Psoas muscle (tissue), 8 donors: ENCODE data around the gene SPRN. TPM values are rescaled to one million over a fixed set of nuclear protein-coding genes. Genes with fewer than 3 reads are reported as not detected.
"Not testable (repeated sequence)": the region's sequence is repeated elsewhere in the genome, so short reads cannot be mapped to it uniquely, and the experiment has no call there.

ENCODE experiments used
- ATAC-seq, 4 donors: fragments of 200-7000 bp; cut with Tn5 transposase; one replicate each; pipeline ENCODE4 v1.9.1; 2020; ENCODE audit warnings: moderate library complexity in 3 of 4, mild to moderate bottlenecking in 2 of 4
- DNase-seq, 2 donors: peaks; one replicate each; pipeline ENCODE4 v3.0.0-alpha.2; 2020
- H3K27ac ChIP-seq: fragments of 200-600 bp; one replicate; pipeline ENCODE4 v1.8.0; 2022
- H3K27me3 ChIP-seq, 3 donors: fragments of 200-600 bp in 1 of 3; one replicate each; pipeline versions ENCODE4 v1.6.1 to v1.8.0; 2013 to 2022; ENCODE audit warnings: low read length in 2 of 3, mild to moderate bottlenecking in 2 of 3, moderate library complexity in 1 of 3; ENCODE audit not compliant: insufficient read depth in 3 of 3
- H3K36me3 ChIP-seq, 2 donors: fragments of 200-600 bp in 1 of 2; one replicate each; pipeline versions ENCODE4 v1.6.1 to v1.8.0; 2013 to 2022; ENCODE audit warnings: low read depth in 1 of 2, mild to moderate bottlenecking in 1 of 2, moderate library complexity in 1 of 2; ENCODE audit not compliant: insufficient read depth in 1 of 2
- H3K4me1 ChIP-seq: fragments of 200-600 bp; one replicate; pipeline ENCODE4 v1.8.0; 2022
- H3K4me3 ChIP-seq: fragments of 200-600 bp; one replicate; pipeline ENCODE4 v1.8.0; 2022; ENCODE audit warnings: mild to moderate bottlenecking
- H3K9me3 ChIP-seq: fragments of 200-600 bp; one replicate; pipeline ENCODE4 v1.8.0; 2022
- WGBS, 3 donors: extraction: QIAGEN DNeasy Blood & Tissue Kit; methylation state at CpG; one replicate each; pipeline versions ENCODE4 v1.1.6 to v1.1.7; 2013; 5-methylcytosine and 5-hydroxymethylcytosine counted together
- intact Hi-C, 2 donors: fragments of 100-400 bp; cut with DNase I; formaldehyde crosslinking; loops; one replicate each; pipeline versions ENCODE4 v1.11.0 to v1.14.2; 2022
- long read RNA-seq, 2 donors: library from polyadenylated mRNA; unstranded; transcript quantifications; one replicate each; pipeline ENCODE4 v2.0.0, GENCODE V29; 2021
- polyA plus RNA-seq, 3 donors: library from polyadenylated mRNA; stranded (reverse); fragments of 200-250 nt; gene quantifications; one replicate each; pipeline ENCODE4 v1.2.3, GENCODE V29; 2013
- total RNA-seq, 4 donors: library from RNA; stranded (reverse); fragmentation: NEBNext Ultra II Directional in 2 of 4; extraction: Animal tissue kit (Norgen Biotek cat#: 25700) in 2 of 4; gene quantifications; one replicate each; pipeline versions ENCODE4 v1.2.1 to v1.2.4, GENCODE V29; 2021 to 2023
- TF ChIP-seq, protein P1 (sequence below): fragments of 200-600 bp; IDR thresholded peaks from one replicate; pipeline ENCODE4 v1.8.0; 2022; ENCODE audit warnings: antibody characterized with exemption
- donor health status: healthy with polysubstance abuse.
- donor health status: DM: no; HTN: no; CAD: no; lungs with moderate emphysema.
- donor health status: Bipolar disorder and iron deficiency.
- donor health status: healthy.
- donor health status: DM: yes; HTN: yes; CAD: no.
- donor health status: DM: no; HTN: no; CAD: no.
- donor health status: DM: no; HTN: no; CAD: no.
- donor health status: DM: yes; HTN: yes; CAD: no.

The SPRN gene, protein sequence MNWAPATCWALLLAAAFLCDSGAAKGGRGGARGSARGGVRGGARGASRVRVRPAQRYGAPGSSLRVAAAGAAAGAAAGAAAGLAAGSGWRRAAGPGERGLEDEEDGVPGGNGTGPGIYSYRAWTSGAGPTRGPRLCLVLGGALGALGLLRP
- total RNA-seq, result not detected
- under 1 TPM; 0.08 to 0.22 (median 0.12) TPM for polyA plus RNA-seq
- long read RNA-seq, donor 1, result 0 reads
- long read RNA-seq, donor 2, result 0 reads

DNA sequence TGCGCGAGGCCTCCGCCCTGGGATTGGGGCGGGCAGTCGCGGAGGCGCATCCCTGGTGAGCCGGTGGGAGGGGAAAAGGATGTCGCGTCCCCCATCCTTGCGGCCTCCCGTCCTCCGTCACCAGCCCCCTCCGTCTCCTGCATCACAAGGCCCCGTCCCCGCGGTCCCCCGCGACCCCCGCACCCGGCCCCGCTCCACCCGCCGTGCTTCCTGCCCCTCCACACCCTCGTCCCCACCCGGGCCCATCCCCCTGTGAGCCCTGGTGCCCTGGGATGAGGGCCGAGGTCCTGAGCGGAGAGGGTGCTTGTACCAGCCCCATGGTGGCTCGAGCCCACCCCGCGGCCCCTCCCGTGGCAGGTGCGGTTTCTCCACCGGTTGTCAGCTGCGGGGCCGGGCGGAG is at the start of gene SPRN:
Gene SPRN (minus strand): TSS at position 25 of the 400 bp plus-strand sequence. CDS start 944 bp downstream, outside the sequence.
- H3K36me3 ChIP-seq, result peaks cover 0 to 18% of the 10 kb centered on the region in 2 donors
- ATAC-seq, result peak in 2 of 4 donors; percentile 14 to 26
- H3K4me1 ChIP-seq, DNase-seq, H3K4me3 ChIP-seq, H3K27ac ChIP-seq, intact Hi-C loops, H3K9me3 ChIP-seq: not testable (repeated sequence)
- H3K27me3 ChIP-seq, result peaks cover 0 to 15% (median 8%) of the 10 kb centered on the region in 3 donors
- WGBS, 3 donors, result 17 to 18% methylated on average over 5 to 13 of the region's 37 CpGs; no CpG with 5 or more reads in 1 of the 3 donors

DNA sequence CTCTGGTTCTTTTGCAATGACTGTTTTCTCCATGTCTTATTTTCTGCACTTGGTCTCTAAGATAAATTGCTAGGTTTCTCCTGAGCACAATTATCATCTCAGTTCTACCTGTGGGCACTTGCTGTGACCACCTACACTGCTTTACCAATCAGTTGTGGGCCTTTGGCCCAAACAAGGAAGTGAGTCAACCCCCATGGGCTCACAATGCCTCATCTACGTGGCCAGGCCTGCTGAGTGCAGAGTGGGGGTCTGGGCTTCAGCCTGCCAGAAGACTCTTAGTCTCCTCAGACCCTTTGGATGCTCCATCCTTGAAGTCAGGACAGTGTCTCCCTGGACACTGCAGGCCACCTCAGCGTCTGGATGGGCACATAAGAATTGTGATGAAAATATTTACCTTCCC is 49.6 kb upstream of the SPRN start:
- intact Hi-C loops, result no loop called here
- no peaks in the 10 kb centered on the region for H3K27me3 ChIP-seq
- no peaks in the 10 kb centered on the region for H3K36me3 ChIP-seq
- DNase-seq, result no peak
- no peak for ATAC-seq
- TF ChIP-seq, protein P1, sequence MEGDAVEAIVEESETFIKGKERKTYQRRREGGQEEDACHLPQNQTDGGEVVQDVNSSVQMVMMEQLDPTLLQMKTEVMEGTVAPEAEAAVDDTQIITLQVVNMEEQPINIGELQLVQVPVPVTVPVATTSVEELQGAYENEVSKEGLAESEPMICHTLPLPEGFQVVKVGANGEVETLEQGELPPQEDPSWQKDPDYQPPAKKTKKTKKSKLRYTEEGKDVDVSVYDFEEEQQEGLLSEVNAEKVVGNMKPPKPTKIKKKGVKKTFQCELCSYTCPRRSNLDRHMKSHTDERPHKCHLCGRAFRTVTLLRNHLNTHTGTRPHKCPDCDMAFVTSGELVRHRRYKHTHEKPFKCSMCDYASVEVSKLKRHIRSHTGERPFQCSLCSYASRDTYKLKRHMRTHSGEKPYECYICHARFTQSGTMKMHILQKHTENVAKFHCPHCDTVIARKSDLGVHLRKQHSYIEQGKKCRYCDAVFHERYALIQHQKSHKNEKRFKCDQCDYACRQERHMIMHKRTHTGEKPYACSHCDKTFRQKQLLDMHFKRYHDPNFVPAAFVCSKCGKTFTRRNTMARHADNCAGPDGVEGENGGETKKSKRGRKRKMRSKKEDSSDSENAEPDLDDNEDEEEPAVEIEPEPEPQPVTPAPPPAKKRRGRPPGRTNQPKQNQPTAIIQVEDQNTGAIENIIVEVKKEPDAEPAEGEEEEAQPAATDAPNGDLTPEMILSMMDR, result no peak
- no peaks in the 10 kb centered on the region for H3K4me1 ChIP-seq
- 70 to 90% (median 82%) methylated on average over 2 of the region's 2 CpGs for WGBS, 3 donors
- H3K27ac ChIP-seq, result no peak overlapping the region
- no peak overlapping the region for H3K4me3 ChIP-seq
- no peaks in the 10 kb centered on the region for H3K9me3 ChIP-seq

DNA sequence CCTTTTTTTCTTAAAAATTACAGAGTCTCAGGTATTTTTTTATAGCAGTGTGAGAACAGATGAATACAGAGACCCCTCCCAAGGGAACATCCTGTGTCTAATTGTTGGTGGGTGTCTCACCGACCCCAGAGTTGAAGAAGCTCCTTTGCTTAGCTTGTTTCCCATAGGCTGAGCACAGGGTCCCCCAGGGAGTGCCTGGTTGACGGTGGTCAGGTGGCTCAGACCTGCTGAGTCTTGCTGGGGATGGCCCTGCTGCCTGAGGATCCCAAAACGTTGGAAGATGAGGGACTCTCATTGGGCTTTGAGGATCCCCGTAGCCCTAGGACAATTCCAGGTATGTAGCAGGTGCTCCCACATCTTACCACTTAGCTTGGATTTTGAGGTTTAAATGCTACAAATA is 48.8 kb upstream of the SPRN start:
- H3K27me3 ChIP-seq, result no peaks in the 10 kb centered on the region
- H3K27ac ChIP-seq, result no peak overlapping the region
- H3K4me3 ChIP-seq, result no peak overlapping the region
- 57 to 58% (median 58%) methylated on average over 4 of the region's 4 CpGs for WGBS, 3 donors
- TF ChIP-seq, protein P1, result no peak
- ATAC-seq, result no peak
- intact Hi-C loops, result no loop called here
- no peaks in the 10 kb centered on the region for H3K4me1 ChIP-seq
- H3K9me3 ChIP-seq, result no peaks in the 10 kb centered on the region
- H3K36me3 ChIP-seq, result no peaks in the 10 kb centered on the region
- DNase-seq, result no peak

DNA sequence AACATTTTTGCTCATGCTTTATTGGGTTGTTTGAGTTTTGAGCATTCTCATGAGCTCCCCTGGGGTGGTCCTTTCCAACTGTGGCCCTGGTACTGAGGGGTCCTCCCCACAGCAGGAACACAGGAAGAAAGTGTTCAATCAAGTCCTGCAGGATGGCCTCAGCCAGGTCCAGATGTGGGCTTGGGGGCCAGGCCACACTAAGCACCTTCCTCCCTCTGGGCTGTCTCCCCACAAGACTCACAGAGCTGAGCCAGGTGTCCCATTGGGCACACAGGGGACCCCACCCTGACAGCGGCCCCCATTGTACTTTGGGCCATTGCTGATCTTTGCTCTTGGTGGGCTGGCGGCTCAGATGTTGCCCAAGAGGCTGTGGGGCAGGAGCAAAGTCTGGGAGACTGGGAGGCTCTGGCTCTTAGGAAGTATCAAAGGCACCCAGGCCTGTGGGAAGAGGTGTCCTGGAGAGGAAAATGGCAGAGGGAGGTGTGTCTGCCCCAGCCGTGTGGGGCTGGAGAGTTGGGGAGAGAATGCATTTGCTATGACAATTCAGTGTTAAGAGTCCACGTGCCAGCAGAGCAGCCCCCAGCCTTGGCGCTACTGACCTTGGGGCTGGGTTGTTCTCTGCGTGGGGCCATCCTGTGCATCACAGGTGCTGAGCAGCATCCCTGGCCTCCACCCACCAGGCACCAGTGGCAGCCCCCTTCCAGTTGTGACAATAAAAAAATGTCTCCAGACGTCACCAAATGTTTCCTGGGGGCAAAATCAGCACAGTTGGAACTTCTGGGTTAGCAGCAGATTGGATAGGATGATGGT is 47.1 kb upstream of the SPRN start:
- intact Hi-C loops, result no loop called here
- no peak overlapping the region for H3K4me3 ChIP-seq
- no peaks in the 10 kb centered on the region for H3K36me3 ChIP-seq
- no peaks in the 10 kb centered on the region for H3K4me1 ChIP-seq
- WGBS, 3 donors, result 74 to 83% (median 81%) methylated on average over 7 of the region's 7 CpGs
- no peaks in the 10 kb centered on the region for H3K9me3 ChIP-seq
- H3K27me3 ChIP-seq, result no peaks in the 10 kb centered on the region
- ATAC-seq, result no peak
- no peak overlapping the region for H3K27ac ChIP-seq
- TF ChIP-seq, protein P1, result no peak
- DNase-seq, result no peak

DNA sequence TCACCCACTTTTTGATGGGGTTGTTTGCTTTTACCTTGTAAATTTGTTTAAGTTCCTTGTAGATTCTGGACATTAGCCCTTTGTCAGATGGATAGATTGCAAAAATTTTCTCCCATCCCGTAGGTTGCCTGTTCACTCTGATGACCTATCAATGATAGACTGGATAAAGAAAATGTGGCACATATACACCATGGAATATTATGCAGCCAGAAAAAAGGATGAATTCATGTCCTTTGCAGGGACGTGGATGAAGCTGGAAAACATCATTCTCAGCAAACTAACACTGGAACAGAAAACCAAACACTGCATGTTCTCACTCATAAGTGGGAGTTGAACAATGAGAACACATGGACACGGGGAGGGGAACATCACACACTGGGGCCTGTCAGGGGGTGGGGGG is 44.8 kb upstream of the SPRN start:
- H3K9me3 ChIP-seq, H3K36me3 ChIP-seq, H3K4me1 ChIP-seq, H3K27ac ChIP-seq, H3K4me3 ChIP-seq, DNase-seq, ATAC-seq, H3K27me3 ChIP-seq, intact Hi-C loops: not testable (repeated sequence)
- WGBS, 3 donors, result 78 to 86% (median 79%) methylated on average over 3 of the region's 3 CpGs
